HG03103 (cell line): ENCODE results near the gene C10orf71.

ENCODE experiments used
- ATAC-seq: cut with Tn5 transposase; IDR thresholded peaks from one replicate; pipeline ENCODE4 v1.9.1; 2021; ENCODE audit warnings: low read depth; ENCODE audit not compliant: unreplicated experiment

Gene C10orf71

DNA sequence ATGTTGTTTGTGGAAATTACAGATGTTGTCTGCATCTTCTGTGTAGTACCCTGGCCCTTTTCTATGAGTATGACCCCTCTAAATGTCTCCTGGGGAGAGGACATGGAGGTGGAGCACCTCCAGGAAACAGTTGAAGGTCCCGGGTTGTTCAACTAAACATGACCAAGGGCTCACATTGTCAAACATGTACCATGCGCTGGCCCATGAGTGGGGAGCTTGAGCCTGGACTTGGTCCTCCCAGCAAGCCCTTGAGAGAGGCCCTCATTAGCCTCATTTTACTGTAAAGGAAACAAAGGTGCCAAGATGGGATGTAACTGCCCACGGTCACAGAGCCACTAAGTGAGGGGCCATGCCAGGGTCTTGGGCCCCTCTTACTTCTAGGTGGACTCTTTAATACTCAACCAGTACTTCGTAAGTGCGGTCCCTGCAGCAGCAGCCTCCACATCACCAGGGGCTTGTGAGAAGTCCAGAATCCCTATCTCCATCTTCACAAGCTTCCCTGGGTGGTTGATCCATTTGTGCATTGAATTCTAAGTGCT, 31.2 kb downstream of the C10orf71 start:
- no peak for ATAC-seq

DNA sequence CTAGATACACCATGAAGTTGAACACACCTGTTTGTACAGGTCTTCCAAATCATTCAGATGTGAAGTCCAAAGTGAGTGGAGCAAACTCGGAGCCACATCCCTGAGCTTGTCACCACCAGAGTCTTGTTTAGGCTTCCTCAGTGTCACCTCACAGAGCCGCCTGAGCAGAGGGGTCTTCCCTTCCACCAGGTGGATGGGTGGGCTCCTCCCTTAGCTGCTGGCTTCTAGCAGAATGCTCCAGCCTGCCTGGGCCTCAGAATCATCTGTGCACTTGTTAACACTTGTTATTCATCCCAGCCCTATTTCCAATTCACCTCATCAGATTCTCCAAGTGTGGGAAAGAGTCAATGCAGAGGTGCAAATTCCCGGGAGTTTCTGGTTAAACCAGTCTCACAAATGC, 32.5 kb downstream of the C10orf71 start:
- ATAC-seq, result no peak

DNA sequence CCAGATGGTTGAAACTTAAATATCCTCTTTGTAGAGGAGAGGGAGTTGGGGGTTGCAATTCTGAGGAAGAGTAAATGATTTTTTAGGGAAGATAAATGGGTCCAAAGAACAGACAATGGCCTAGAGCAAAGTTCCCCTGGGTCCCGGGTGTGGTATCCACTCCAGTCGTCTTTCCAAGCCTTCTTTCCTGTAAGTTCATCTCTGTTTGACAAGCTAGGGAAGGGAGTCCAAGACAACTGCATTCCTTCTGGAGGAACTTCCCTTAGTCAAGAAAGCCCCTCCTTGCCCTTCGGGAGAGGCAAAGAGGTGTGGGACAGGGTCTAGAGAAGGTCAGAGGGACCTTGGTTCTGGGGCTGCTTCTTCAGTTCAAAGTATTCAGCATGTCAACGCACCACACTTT, 33.4 kb downstream of the C10orf71 start:
- no peak for ATAC-seq

DNA sequence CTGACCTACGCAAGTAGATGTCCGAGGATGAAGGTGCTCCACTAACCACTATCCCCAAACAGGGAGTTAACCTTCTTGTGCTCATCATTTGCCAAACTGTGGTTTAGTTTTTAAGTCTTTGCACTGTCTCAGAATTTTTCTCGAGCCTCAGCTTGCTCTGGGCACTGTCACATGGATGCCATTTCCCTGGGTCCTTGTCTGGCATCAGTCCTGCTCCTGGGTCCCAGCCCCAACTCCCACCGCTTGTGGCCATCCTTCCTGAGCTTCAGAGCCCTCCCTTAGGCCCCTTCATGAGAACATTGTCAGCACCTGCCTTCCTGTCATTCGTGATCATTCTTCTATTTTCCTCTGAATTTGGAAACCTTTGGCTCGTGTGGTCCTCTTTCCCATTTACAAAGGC, 33.8 kb downstream of the C10orf71 start:
- ATAC-seq, result no peak

DNA sequence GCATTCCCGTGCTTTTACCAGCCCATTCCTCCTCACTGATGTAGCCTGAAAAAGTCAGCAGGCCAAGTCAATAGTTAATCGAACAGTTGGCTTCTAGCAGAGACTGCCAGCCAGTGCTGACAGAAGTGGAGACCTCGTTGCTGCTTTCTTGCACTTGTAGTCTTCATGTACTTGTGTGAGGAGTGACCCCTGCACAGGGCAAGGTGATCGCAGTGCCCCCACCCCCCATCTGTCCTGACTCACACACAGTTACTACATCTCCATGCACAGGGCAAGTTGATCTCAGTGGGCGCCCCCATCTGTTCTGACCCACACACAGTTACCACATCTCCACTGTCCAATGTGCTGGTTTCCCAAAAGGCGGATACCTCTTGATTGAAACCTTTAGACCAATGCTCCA, 34.2 kb downstream of the C10orf71 start:
- no peak for ATAC-seq

DNA sequence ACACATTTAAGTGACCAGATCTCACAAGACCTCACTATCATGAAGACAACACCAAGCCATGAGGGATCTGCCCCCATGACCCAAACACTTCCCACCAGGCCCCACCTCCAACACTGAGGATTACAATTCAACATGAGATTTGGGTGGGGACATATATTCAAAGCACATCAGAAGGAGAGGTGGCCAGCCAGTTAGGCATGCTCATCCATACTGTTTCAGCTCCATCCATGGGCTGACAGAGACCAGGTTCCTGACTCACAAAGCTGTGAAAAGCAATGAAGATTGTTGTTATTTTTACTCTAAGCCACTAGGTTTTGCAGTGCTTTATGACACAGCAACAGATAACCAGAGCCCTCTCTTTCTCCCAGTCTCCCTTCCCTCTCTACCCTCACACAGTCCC, 36.0 kb downstream of the C10orf71 start:
- ATAC-seq, result no peak

DNA sequence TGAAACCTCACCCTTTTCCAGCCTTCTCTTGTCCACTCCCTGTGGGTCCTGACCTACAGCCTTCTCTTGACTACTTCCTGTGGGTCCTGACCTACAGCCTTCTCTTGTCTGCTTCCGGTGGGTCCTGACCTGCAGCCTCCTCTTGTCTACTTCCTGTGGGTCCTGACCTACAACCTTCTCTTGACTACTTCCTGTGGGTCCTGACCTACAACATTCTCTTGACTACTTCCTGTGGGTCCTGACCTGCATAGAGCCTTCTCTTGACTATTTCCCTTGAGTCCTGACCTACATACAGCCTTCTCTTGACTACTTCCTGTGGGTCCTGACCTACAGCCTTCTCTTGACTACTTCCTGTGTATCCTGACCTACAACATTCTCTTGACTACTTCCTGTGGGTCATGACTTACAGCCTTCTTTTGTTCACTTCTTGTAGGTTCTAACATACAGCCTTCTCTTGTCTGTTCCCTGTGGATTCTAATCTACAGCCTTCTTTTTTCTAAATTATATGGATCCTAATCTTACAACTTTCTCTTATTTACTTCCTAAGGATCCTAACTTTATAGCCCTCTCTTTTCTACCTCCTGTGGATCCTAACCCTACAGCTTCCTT, 36.5 kb downstream of the C10orf71 start:
- no peak for ATAC-seq

DNA sequence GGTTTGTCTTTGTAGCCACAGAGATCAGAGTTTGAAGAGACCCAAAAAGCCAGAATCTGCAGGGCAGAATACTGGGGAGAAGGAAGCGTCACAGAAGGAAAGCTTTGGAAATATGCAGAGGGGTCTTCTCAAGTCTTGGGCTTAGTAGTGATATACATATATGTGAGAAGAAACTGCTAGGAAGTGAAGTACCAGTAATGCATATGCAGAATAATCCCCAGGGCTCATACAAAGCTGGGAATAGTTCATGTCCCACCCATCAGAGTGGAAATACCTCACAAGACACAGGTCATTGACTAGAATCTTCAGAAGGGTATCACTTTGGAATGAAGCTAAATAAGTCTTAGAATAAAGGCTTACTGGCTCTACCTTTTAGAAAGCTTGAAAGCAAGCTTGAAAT, 39.6 kb downstream of the C10orf71 start:
- ATAC-seq, result no peak

DNA sequence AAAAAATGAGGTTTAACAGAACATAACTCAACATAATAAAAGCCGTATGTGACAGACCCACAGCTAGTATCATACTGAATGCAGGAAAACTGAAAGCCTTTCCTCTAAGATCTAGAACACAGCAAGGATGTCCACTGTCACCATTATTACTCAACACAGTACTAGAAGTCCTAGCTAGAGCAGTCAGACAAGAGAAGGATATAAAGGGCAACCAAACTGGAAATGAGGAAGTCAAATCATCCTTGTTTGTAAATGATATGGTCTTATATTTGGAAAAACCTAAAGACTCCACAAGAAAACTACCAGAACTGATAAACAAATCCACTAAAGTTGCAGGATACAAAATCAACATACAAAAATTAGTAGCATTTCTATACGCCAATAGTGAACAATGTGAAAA, 45.9 kb downstream of the C10orf71 start:
- ATAC-seq, result no peak

DNA sequence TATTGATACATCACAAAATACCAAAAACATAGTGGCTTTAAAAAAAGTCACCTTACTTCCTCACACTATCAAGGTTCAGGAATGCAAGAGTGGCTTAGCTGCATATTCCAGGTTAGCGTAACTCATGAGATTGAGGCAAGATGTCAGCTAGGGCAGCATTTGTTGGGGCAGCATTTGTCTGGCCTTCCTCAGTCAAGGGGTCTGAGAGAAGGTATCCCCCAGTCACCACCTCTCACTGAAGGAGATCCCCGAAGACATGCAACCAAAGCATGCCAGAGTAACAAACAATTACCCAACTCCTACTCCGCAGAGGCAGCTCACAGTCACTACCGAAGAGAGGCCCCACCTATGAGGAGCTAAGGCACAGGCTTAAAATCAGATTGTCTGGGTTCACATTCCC, 48.4 kb downstream of the C10orf71 start:
- ATAC-seq, result no peak

DNA sequence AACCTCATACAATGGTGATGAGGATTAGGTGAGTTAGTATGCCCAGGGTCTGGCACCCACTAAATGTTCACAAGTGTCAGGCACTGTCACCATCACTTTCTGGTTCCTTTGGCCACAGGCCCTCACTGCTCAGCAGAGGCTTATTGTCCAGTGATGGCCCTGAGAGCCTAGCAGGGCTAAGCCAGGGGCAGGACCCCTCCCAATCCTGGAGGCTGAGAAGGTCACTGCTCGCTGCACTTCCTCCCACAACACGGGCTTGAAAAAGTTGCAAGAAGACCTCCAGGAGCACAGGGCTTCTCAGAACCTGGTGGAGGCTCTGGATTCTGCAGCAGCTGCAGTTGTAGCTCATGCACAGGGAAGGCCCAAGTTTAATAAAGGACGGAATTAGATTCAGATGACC, 48.9 kb downstream of the C10orf71 start:
- no peak for ATAC-seq

DNA sequence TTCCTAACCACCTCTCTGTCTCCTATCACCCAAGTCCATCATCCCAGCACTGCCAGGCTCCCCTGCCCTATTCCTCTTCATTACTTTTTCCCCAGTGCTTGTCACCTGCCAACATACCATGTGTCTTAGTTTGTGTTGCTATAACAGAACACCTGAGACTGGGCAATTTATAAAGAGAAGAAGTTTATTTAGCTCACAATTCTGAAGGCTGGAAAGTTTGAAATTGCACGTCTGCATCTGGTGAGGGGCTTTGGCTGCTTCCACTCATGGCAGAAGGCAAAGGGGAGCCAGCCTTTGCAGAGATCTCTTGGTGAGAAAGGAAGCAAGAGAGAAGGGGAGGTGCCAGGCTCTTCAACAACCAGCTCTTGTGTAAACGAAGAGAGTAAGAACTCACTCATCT, 49.6 kb downstream of the C10orf71 start:
- ATAC-seq, result no peak

DNA sequence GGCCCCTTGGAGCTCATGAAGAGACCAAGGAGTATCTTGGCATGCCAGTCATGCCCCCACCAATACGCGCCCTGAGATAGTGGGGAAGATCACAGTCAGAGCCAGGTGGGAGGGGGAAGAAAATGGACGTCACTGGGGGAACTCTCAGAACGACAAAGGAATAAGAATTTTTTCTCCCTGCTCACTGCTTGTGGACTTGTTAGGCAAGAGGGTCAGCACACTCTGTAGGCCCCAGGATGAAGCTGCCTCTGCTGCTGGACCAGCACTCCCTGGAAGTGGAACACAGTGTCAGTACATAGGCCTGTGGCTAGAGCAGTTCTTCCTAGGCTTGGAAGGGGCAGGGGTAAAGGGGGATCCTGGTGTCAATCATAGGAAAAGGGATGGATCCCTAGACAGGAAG, 50.4 kb downstream of the C10orf71 start:
- ATAC-seq, result no peak

DNA sequence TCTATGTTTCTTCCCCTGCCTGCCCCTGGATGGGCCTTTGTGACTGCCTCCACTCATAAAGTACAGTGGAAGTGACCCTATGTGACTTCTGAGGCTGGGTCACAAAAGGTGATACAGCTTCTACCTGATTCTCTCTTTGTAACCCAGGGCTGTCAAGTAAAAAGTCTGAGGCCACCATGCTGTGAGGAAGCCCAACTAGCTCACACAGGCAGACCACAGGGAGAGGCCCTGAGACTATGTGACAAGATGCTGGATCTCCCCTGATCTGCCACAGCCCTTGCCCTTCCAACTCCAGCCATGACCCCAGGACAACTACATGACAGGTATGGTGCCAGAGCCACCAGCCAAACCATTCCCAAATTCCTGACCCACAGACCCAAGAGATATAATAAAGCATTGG, 51.2 kb downstream of the C10orf71 start:
- no peak for ATAC-seq

DNA sequence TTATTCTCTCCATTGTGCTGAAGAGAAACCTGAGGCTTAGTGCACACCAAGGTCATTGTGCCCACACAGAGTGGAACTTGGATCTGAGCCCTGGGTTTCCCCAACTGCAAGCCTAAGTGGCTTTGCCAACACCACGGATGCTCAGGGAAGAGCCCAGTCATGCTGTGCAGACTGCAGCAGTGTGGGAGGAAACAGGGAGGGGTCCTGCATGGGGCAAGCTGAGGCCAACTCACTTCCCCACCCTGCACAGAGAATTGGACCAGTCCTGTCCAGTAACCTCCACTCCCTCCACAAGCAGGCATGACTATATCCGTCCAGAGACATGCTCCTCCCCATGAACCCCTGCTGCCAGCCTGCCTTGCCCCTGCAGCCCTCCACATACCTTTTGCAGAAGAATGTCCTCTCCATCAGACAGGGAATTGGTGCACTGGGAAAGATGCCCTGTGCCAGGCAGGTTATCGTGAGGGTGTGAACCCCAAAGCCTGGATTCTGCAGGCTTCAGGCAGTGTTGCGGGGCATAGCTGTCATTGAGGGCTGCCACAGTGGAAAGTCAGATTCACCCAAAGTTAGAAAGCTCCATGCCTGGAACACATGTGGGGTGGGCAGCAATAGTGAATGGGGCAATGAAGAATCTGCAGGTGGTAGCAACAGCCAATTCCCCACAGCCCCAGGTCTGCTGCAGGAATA, 52.0 kb downstream of the C10orf71 start:
- no peak for ATAC-seq

DNA sequence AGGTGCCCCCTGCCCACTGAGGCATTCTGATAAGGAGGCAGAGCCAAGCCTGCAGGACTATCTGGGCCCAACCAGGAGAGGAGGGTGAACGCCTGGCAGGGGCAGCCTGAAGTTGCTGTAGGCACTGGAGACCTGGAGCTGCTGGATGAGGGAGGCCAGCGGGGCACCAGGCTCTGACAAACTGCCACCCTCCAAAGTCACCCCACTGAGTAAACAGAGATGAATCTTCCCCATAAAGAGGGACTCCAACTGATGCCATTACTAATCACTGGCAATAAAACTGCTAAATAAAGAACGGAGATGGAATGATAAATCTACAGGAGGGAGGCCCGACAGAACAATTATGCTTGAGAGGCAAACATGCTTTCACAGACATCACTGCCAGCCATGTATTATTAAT, 52.7 kb downstream of the C10orf71 start:
- no peak for ATAC-seq

DNA sequence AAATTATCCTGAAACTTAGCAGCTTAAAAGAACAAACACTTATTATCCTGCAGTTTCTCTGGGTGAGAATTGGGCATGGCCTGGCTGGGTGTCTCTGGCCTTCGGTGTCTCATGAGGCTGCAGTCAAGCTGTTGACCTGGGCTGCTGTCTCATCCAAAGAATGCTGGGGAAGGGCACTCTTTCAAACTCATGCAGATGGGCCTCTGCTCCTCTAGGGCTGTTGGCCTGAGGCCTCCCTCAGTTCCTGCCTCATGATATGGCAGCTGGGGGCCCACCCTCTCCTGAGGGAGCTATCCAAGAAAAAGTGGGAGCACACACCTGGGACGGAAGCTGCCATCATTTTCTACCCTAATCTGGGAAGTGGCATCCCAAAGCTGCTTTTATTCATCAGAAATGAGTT, 53.4 kb downstream of the C10orf71 start:
- no peak for ATAC-seq

DNA sequence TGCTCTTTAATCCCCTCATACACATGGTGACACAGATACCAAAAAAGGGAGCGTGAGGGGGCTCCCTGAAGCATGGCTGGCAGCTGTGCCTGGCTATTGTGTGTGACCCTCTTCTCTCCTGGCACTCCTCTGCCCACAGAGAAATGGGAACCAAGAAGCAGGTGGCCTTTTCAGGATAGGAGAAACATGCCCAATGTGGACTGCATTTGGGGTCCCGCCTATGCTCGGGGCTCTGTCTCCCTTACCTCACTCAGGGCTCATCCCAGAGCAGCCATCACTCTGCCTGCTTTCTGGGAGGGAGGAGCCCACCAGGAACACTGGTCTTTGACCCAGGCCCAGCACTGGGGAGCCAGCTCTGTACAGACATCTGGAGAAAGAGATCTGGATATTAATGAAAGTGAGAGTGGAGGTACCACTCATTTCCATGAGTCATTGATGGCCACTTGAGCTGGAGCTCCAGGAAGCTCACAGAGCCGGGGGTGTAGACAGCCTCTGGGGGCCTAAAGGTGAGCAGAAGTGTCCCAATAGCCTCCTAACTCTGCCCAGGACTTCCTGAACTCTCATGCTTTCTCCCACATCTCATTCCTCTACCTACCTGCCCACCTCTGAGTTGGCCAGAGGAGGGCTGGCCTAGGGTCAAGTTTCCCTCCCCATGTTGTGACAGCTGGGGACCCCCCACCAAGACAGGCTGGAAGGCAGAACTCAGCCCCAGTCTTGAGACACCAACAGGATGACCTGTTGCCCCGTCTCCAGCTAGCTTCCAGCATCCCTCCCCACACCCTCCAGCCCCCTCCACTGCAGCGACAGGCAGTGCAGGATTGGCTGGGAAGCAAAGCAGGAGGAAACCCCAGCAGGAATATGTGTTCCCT, 54.3 kb downstream of the C10orf71 start:
- ATAC-seq, result no peak

DNA sequence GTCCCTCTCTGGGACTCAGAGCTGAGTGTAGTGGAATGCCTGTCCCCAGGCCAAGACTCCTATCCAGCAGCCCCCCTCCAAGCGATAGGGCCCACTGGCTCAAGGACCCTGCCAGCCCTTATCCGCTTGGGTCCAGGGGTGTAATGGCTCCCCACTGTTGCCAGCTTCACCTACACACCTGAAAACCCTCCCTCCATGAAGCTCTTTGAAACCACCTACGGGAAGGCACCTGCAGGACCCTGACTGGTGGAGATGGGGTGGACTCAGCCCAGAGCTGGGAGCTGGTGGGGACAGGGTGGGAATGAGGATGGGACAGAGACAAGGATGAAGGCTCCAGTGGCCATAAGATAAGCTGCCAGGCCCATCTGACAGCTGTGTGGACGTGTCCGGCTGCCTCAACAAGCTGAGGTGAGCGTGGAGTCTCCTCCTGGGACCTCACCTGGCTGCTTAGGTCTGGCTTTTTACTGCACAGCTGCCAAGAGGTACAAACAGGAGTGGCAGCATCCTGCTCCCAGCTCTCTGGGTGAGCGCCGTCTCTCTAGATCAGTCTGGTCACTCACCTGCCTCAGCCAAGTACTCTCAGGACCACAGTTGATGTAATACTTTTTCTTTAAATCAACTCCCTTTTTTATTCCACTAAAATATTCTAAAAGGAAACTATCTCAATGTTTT, 55.1 kb downstream of the C10orf71 start:
- ATAC-seq, result no peak

DNA sequence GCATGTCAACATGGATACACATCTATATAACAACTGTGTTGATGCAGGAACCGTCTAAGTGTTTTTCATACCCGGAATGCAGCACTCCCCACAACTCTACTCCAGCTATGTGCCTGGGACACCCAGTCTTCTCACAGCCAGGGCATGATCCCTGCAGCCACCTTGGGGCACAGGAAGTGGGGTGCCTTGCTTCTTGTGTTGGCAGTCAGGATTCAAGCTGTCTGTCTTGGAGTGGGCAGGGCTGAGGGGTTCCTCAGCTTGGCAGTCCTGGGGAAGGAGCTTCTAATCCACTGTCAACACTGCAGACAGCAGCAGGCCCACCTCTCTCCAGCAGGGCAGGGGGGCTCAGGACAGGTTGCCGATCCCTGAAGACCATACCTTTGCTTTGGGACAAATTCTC, 55.6 kb downstream of the C10orf71 start:
- no peak for ATAC-seq

DNA sequence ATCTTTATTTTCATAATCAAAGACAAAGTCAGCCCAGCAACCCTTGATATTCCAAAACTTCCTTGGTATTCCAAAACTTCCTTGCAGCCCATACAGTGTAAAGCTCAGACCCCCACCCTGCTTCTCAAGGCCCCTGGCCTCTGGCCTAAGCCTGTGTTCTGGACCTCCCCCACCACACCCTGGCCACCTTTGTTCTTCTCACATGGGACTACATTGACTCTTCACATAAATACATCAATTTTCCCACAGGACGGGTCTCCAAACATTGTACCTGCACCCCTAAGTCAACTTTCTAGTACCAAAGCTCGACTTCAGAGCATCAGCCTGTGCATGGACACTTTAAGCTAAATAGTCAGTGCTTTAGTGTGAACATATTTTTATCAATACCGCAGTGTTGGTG, 56.3 kb downstream of the C10orf71 start:
- no peak for ATAC-seq
